ENCODE results near the gene PALLD.

GRCh38 chr4:168550064-168550766 lies 53.4 kb downstream of the PALLD start:
- TF ChIP-seq CTCF (IDR thresholded peaks at IDR 0.05) (no peak), POLR2A (IDR thresholded peaks at IDR 0.05) (no peak)
